Kidney (tissue), 14 donors: ENCODE results near the gene CAV2. TPM values are rescaled to one million over a fixed set of nuclear protein-coding genes. Genes with fewer than 3 reads are reported as not detected.

Experiments
- DNase-seq, 5 donors: peaks; one replicate each; pipeline ENCODE4 v3.0.0-alpha.2; 2013 to 2020
- FAIRE-seq: peaks from 2 replicates; lab custom pipeline; 2012; peaks lifted over from hg19 to GRCh38; lab: Jason Lieb, UNC
- H3K27ac ChIP-seq, 2 donors: one replicate each; pipeline ENCODE4 v1.7.0; 2013; ENCODE audit warnings: low read depth in 2 of 2, low read length in 2 of 2, inconsistent platforms in 1 of 2
- H3K27me3 ChIP-seq: one replicate; pipeline ENCODE4 v1.7.1; 2013; ENCODE audit warnings: low read length, inconsistent platforms; ENCODE audit not compliant: control insufficient read depth, insufficient read depth
- H3K36me3 ChIP-seq, 3 donors: one replicate each; pipeline versions ENCODE4 v1.7.0 to v1.7.1; 2013; ENCODE audit warnings: low read length in 3 of 3, control low read depth in 1 of 3, inconsistent platforms in 1 of 3; ENCODE audit not compliant: insufficient read depth in 3 of 3, control insufficient read depth in 2 of 3
- H3K4me1 ChIP-seq, 3 donors: one replicate each; pipeline versions ENCODE4 v1.7.0 to v1.7.1; 2013; ENCODE audit warnings: low read length in 3 of 3, inconsistent platforms in 1 of 3, low read depth in 1 of 3; ENCODE audit not compliant: control insufficient read depth in 2 of 3, insufficient read depth in 2 of 3
- H3K4me3 ChIP-seq, 3 donors: one replicate each; pipeline versions ENCODE4 v1.7.0 to v1.8.1; 2013; ENCODE audit warnings: low read length in 3 of 3, control low read depth in 1 of 3, inconsistent platforms in 1 of 3
- H3K9ac ChIP-seq, 3 donors: one replicate each; pipeline versions ENCODE4 v1.7.0 to v1.7.1; 2013; ENCODE audit warnings: low read length in 3 of 3, control low read depth in 1 of 3, inconsistent platforms in 1 of 3
- H3K9me3 ChIP-seq, 3 donors: one replicate each; pipeline versions ENCODE4 v1.7.0 to v1.7.1; 2013; ENCODE audit warnings: low read length in 3 of 3, control low read depth in 1 of 3, inconsistent platforms in 1 of 3; ENCODE audit not compliant: control insufficient read depth in 2 of 3, insufficient read depth in 1 of 3
- intact Hi-C: fragments of 100-400 bp; cut with DNase I; formaldehyde crosslinking; loops from one replicate; pipeline ENCODE4 v1.11.1; 2022
- polyA plus RNA-seq: library from polyadenylated mRNA; stranded (reverse); fragments of 350-450 nt; fragmentation: Illumina TruSeq; extraction: RNeasy Lipid Tissue Mini Kit (QIAGEN cat#74804); gene quantifications from one replicate; pipeline ENCODE4 v1.2.3, GENCODE V29; 2014; ENCODE audit warnings: low read depth, low replicate concordance; ENCODE audit not compliant: insufficient read depth
- total RNA-seq: library from RNA; stranded (reverse); fragmentation: NEBNext Ultra II Directional; extraction: Animal tissue kit (Norgen Biotek cat#: 25700); gene quantifications from one replicate; pipeline ENCODE4 v1.2.1, GENCODE V29; 2021
- TF ChIP-seq, protein P1 (sequence below): IDR thresholded peaks from 3 replicates; pipeline ENCODE4 v1.5.1; 2012; ENCODE audit warnings: mild to moderate bottlenecking, moderate library complexity, borderline replicate concordance; ENCODE audit not compliant: insufficient read depth; ENCODE audit errors: extremely low read depth
- donor health status: control.
- donor health status: control.
- donor health status: control.
- donor health status: control.
- donor health status: control.
- donor health status: DM: yes; HTN: yes; CAD: no.
- donor health status: Normal renal cell carcinoma (clear cell type).

The CAV2 gene
- total and polyA plus RNA-seq, 2 donors from 2014 or later = 23.1 to 50.8 TPM

DNA sequence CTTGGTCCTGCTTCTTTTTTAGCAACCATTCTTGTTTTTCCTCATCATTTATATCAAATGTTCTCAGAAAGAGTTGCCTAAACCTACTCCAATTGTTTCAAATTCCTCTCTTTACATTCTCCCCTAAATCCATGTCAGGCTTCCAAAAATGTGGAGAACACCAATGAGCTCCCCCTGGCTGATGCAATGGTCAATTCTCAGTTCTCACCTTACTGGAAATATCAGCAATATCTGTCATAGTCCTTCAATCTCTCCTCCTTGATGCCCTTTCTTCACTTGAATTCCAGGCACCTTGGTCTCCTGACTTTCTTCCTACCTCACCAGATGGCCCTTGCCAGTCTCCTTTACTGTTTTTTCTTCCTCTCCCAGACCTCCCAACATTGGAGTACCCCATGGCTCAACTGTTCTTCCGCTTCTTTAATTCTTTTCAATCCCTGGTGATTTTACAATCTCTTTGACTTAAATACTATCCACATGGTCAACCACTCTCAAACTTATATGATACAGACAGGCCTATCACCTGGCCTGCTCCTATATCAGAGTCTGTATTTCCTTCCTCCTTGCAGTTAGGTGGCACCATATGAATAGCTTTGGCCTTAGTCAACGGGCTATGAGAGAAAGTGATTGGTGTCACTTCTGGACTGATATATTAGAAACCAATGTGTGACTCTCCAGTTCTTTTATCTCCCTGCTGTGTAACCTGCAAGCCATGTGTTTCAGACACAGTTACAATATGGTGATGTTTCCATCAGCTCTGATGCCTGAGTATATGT, 47.4 kb upstream of the CAV2 start:
- Histone ChIP-seq H3K36me3 (no peaks in the 10 kb centered on the region), H3K27me3 (no peaks in the 10 kb centered on the region), H3K9me3 (no peaks in the 10 kb centered on the region), H3K4me1 (no peaks in the 10 kb centered on the region), H3K4me3 (no peak overlapping the region), H3K9ac (no peak overlapping the region), H3K27ac (no peak overlapping the region)
- TF ChIP-seq, protein P1, sequence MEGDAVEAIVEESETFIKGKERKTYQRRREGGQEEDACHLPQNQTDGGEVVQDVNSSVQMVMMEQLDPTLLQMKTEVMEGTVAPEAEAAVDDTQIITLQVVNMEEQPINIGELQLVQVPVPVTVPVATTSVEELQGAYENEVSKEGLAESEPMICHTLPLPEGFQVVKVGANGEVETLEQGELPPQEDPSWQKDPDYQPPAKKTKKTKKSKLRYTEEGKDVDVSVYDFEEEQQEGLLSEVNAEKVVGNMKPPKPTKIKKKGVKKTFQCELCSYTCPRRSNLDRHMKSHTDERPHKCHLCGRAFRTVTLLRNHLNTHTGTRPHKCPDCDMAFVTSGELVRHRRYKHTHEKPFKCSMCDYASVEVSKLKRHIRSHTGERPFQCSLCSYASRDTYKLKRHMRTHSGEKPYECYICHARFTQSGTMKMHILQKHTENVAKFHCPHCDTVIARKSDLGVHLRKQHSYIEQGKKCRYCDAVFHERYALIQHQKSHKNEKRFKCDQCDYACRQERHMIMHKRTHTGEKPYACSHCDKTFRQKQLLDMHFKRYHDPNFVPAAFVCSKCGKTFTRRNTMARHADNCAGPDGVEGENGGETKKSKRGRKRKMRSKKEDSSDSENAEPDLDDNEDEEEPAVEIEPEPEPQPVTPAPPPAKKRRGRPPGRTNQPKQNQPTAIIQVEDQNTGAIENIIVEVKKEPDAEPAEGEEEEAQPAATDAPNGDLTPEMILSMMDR = no peak
- intact Hi-C loops = no loop called here
- FAIRE-seq (no peak), DNase-seq (no peak)

DNA sequence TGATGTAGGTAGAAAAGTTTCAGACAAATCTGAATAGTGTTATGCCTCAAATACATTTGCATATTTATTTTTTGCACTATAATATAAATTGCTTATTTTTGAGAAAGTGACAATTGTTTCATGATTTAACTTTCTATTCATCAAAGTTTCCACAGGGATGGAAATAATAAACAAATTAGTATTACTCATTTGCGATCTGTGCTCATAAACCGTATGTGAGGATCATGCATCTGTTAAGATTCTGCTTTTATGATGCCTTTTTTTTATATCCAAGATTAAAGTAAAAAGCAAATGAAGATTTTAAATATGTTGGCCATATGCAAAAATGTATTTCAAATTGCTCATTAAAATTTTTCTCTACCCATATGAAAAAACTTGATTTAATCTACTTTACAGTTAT, 45.2 kb upstream of the CAV2 start:
- H3K4me3 ChIP-seq = no peak overlapping the region
- no peaks in the 10 kb centered on the region for H3K9me3 ChIP-seq
- no peaks in the 10 kb centered on the region for H3K36me3 ChIP-seq
- TF ChIP-seq, protein P1 = no peak
- DNase-seq (no peak), FAIRE-seq (no peak)
- no peaks in the 10 kb centered on the region for H3K4me1 ChIP-seq
- no peak overlapping the region for H3K9ac ChIP-seq
- intact Hi-C loops = no loop called here
- no peaks in the 10 kb centered on the region for H3K27me3 ChIP-seq
- no peak overlapping the region for H3K27ac ChIP-seq

DNA sequence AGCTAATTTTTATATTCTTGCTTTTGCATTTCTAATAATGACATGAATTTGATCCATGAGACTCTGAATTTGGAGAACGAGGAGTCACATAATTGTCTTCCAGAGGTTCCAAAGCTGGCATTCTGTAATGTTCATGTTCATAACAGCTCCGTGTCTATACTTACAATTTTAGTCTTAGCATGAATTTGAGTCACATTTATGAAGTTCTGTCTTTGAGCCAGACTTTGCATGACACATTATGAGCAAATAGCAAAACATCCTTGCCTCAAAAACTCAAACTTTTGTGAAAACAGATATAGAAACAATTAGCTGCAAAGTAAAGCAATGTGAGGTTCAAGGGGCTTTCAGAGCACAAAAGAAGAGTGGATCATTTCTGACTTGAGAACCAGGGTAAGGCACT, 44.5 kb upstream of the CAV2 start:
- intact Hi-C loops = no loop called here

More for the DNA sequence above, 44.5 kb upstream of the CAV2 start:
- no peaks in the 10 kb centered on the region for H3K9me3 ChIP-seq
- H3K36me3 ChIP-seq = no peaks in the 10 kb centered on the region
- TF ChIP-seq, protein P1 = no peak
- no peak for DNase-seq
- H3K4me3 ChIP-seq = no peak overlapping the region
- H3K27me3 ChIP-seq = no peaks in the 10 kb centered on the region
- H3K27ac ChIP-seq = no peak overlapping the region
- FAIRE-seq = no peak
- no peak overlapping the region for H3K9ac ChIP-seq
- H3K4me1 ChIP-seq = no peaks in the 10 kb centered on the region
